Sigmoid colon (tissue), 7 donors: ENCODE measurements around the gene NEURL4. TPM values are rescaled to one million over a fixed set of nuclear protein-coding genes. Genes with fewer than 3 reads are reported as not detected.
A peak's percentile ranks its signal among the peaks of the same experiment; 100 is the strongest.

Experiments used
- DNase-seq: peaks from one replicate; pipeline ENCODE4 v3.0.0-alpha.2; 2019
- H3K27ac ChIP-seq, 4 donors: fragments of 200-600 bp; sonication (generic); one replicate each; pipeline ENCODE4 v1.5.1; 2016 to 2019; ENCODE audit warnings: mild to moderate bottlenecking in 1 of 4
- H3K27me3 ChIP-seq, 3 donors: fragments of 200-600 bp; sonication (generic); one replicate each; pipeline ENCODE4 v1.5.1; 2019; ENCODE audit warnings: mild to moderate bottlenecking in 1 of 3
- H3K36me3 ChIP-seq, 4 donors: fragments of 200-600 bp; sonication (generic); one replicate each; pipeline ENCODE4 v1.5.1; 2016 to 2019
- H3K4me1 ChIP-seq, 4 donors: fragments of 200-600 bp; sonication (generic); one replicate each; pipeline ENCODE4 v1.5.1; 2017 to 2019
- H3K4me3 ChIP-seq, 4 donors: fragments of 200-600 bp; sonication (generic); one replicate each; pipeline ENCODE4 v1.5.1; 2017 to 2019; ENCODE audit warnings: mild to moderate bottlenecking in 2 of 4, moderate library complexity in 1 of 4
- H3K9me3 ChIP-seq, 4 donors: fragments of 200-600 bp in 3 of 4; sonication (generic) in 3 of 4; one replicate each; pipeline versions ENCODE4 v1.5.1 to v1.6.1; 2013 to 2019
- CTCF ChIP-seq, 4 experiments: fragments of 450-650 bp in 3 of 4; fragments of 200-600 bp in 1 of 4; IDR thresholded peaks; one replicate each; pipeline ENCODE4 v1.5.1; 2016 to 2019; ENCODE audit warnings: antibody characterized with exemption in 4 of 4, mild to moderate bottlenecking in 3 of 4, moderate library complexity in 2 of 4
- EP300 ChIP-seq, 4 donors: sonication (generic); formaldehyde crosslinking; IDR thresholded peaks; one replicate each; pipeline ENCODE4 v1.6.1; 2017; ENCODE audit warnings: antibody characterized with exemption in 4 of 4
- POLR2A ChIP-seq, 2 donors: fragments of 450-650 bp; IDR thresholded peaks; one replicate each; pipeline ENCODE4 v1.6.1; 2016; ENCODE audit warnings: antibody characterized with exemption in 2 of 2, mild to moderate bottlenecking in 2 of 2, moderate library complexity in 2 of 2
- POLR2AphosphoS5 ChIP-seq, 4 donors: sonication (generic); formaldehyde crosslinking; IDR thresholded peaks; one replicate each; pipeline ENCODE4 v1.6.1; 2017; ENCODE audit warnings: antibody characterized with exemption in 4 of 4
- WGBS, 2 donors: extraction: QIAGEN DNeasy Blood & Tissue Kit; methylation state at CpG; one replicate each; pipeline ENCODE4 v1.1.7; 2013; 5-methylcytosine and 5-hydroxymethylcytosine counted together
- intact Hi-C: fragments of 100-400 bp; cut with DNase I; formaldehyde crosslinking; loops from one replicate; pipeline ENCODE4 v1.15.1; 2023
- polyA plus RNA-seq, 3 donors: library from polyadenylated mRNA; stranded (reverse); fragments of 200-250 nt; gene quantifications; one replicate each; pipeline ENCODE4 v1.2.3, GENCODE V29; 2013
- total RNA-seq, 4 donors: library from RNA; depleted of rRNA; stranded (reverse); fragments of >200 nt; gene quantifications; one replicate each; pipeline ENCODE4 v1.1.0, GENCODE V29; 2016
- donor health status: healthy with polysubstance abuse.
- donor health status: Bipolar disorder and iron deficiency.
- donor health status: healthy.

Gene NEURL4
- total and polyA plus RNA-seq, 7 donors, result 6.0 to 31.6 (median 16.7) TPM

GRCh38 chr17:7308625-7309433 lies 20.3 kb downstream of the NEURL4 start:
- DNase-seq, result peak; percentile 89
- 0 to 1% methylated on average over 14 of the region's 14 CpGs for WGBS, 2 donors
- peak overlapping the region; percentile 66 to 100 (median 96) for H3K4me3 ChIP-seq
- H3K36me3 ChIP-seq, result peaks cover 36 to 45% (median 38%) of the 10 kb centered on the region in 4 donors
- TF ChIP-seq CTCF (IDR thresholded peaks at IDR 0.05) (no peak), POLR2A (IDR thresholded peaks at IDR 0.05) (peak in 1 of 2 donors; percentile 50), POLR2AphosphoS5 (IDR thresholded peaks at IDR 0.05) (peak; percentile 28 to 69 (median 42)), EP300 (IDR thresholded peaks at IDR 0.05) (no peak)
- H3K27me3 ChIP-seq, result no peaks in the 10 kb centered on the region
- H3K4me1 ChIP-seq, result peaks cover 0 to 48% (median 40%) of the 10 kb centered on the region in 4 donors
- H3K9me3 ChIP-seq, result no peaks in the 10 kb centered on the region
- H3K27ac ChIP-seq, result peak overlapping the region; percentile 99 to 100 (median 100)
- intact Hi-C loops, result loop anchor here (5.0 kb wide), 3 partner anchors 67 to 263 kb away; partner anchors contain the start of genes GABARAP, POLR2A and SLC35G6

- no peaks in the 10 kb centered on the region for H3K27me3 ChIP-seq
- H3K27ac ChIP-seq, result peak overlapping the region; percentile 99 to 100 (median 100)
- no peak for DNase-seq
- TF ChIP-seq EP300 (IDR thresholded peaks at IDR 0.05) (no peak), POLR2A (IDR thresholded peaks at IDR 0.05) (no peak), CTCF (IDR thresholded peaks at IDR 0.05) (no peak), POLR2AphosphoS5 (IDR thresholded peaks at IDR 0.05) (no peak)
- peaks cover 28 to 36% (median 30%) of the 10 kb centered on the region in 4 donors for H3K36me3 ChIP-seq
- peaks cover 0 to 40% (median 31%) of the 10 kb centered on the region in 4 donors for H3K4me1 ChIP-seq
- no peaks in the 10 kb centered on the region for H3K9me3 ChIP-seq
- WGBS, 2 donors, result 1% methylated on average over 104 of the region's 104 CpGs
- H3K4me3 ChIP-seq, result peak overlapping the region; percentile 66 to 100 (median 96)
- intact Hi-C loops, result loop anchor here (1.0 to 5.0 kb wide), 4 partner anchors 21 to 264 kb away; partner anchors contain the start of genes GABARAP, NEURL4, POLR2A and SLC35G6
Measured at GRCh38 chr17:7307686-7308624, 21.2 kb downstream of the NEURL4 start.

- DNase-seq, result peak; percentile 100
- H3K4me1 ChIP-seq, result peaks cover 0 to 33% (median 27%) of the 10 kb centered on the region in 4 donors
- intact Hi-C loops, result loop anchor here (1.0 to 5.0 kb wide), 4 partner anchors 22 to 265 kb away; partner anchors contain the start of genes GABARAP, NEURL4, POLR2A and SLC35G6
- peaks cover 20 to 28% (median 22%) of the 10 kb centered on the region in 4 donors for H3K36me3 ChIP-seq
- H3K4me3 ChIP-seq, result peak within 1 kb of the TSS; percentile 66 to 100 (median 96)
- WGBS, 2 donors, result 0% methylated on average over 64 of the region's 64 CpGs
- H3K9me3 ChIP-seq, result no peaks in the 10 kb centered on the region
- no peaks in the 10 kb centered on the region for H3K27me3 ChIP-seq
- peak within 1 kb of the TSS; percentile 99 to 100 (median 100) for H3K27ac ChIP-seq
- TF ChIP-seq CTCF (IDR thresholded peaks at IDR 0.05) (no peak), EP300 (IDR thresholded peaks at IDR 0.05) (peak in 1 of 4 donors; percentile 48), POLR2AphosphoS5 (IDR thresholded peaks at IDR 0.05) (peak; percentile 93 to 96 (median 95)), POLR2A (IDR thresholded peaks at IDR 0.05) (peak; percentile 86 to 94)
Measured at GRCh38 chr17:7306911-7307685, 22.0 kb downstream of the NEURL4 start, which contains the start of gene EIF5A. TSS of gene EIF5A (plus strand) at chr17:7307628. CDS start at chr17:7309636, 2,008 bp downstream.

- Histone ChIP-seq H3K36me3 (no peaks in the 10 kb centered on the region), H3K4me1 (peaks cover 0 to 18% (median 9%) of the 10 kb centered on the region in 4 donors), H3K4me3 (no peak overlapping the region), H3K27ac (no peak overlapping the region), H3K9me3 (no peaks in the 10 kb centered on the region), H3K27me3 (no peaks in the 10 kb centered on the region)
- no peak for TF ChIP-seq CTCF (IDR thresholded peaks at IDR 0.05)
- no peak for TF ChIP-seq EP300 (IDR thresholded peaks at IDR 0.05)
- TF ChIP-seq POLR2AphosphoS5 (IDR thresholded peaks at IDR 0.05), result no peak
- TF ChIP-seq POLR2A (IDR thresholded peaks at IDR 0.05), result no peak
- intact Hi-C loops, result loop anchor here (5.0 kb wide), 1 partner anchor 42 kb away; the partner anchor contains the start of gene CLDN7
- no peak for DNase-seq
- WGBS, 2 donors, result 97% methylated on average over 7 of the region's 7 CpGs
Measured at GRCh38 chr17:7304179-7304578, 25.0 kb downstream of the NEURL4 start.
